ENCODE results near the gene UCP3.

- TF ChIP-seq CTCF (IDR thresholded peaks at IDR 0.05 in 2 of 3, conservative IDR thresholded peaks at IDR 0.05 in 1 of 3; ENCODE audit: borderline replicate concordance in 1 of 3, insufficient read depth in 1 of 3, low read depth in 2 of 3, low read length in 2 of 3): no peak
- TF ChIP-seq EZH2phosphoT487 (IDR thresholded peaks at IDR 0.05; ENCODE audit: borderline replicate concordance): no peak
- no peak for TF ChIP-seq POLR2A (IDR thresholded peaks at IDR 0.05; ENCODE audit: borderline replicate concordance, extremely low read depth, insufficient read depth, insufficient read length)
- no peak for TF ChIP-seq EZH2 (IDR thresholded peaks at IDR 0.05)
- TF ChIP-seq MAX (IDR thresholded peaks at IDR 0.05): no peak
- TF ChIP-seq JUND (IDR thresholded peaks at IDR 0.05): no peak
- no peak for TF ChIP-seq POLR2AphosphoS5 (IDR thresholded peaks at IDR 0.05; ENCODE audit: low read depth, low read length)
- TF ChIP-seq YY1 (IDR thresholded peaks at IDR 0.05; ENCODE audit: extremely low read depth, insufficient replicate concordance, low read depth, low read length): no peak
- no peak for TF ChIP-seq ATF3 (IDR thresholded peaks at IDR 0.05)
- TF ChIP-seq REST (IDR thresholded peaks at IDR 0.05; ENCODE audit: low read depth): no peak
- TF ChIP-seq RAD21 (IDR thresholded peaks at IDR 0.05; ENCODE audit: low read depth): no peak
Measured at GRCh38 chr11:74001822-74002286, 7.0 kb downstream of the UCP3 start.

Data from HCT116 (cell line).